GM10847 (cell line): ENCODE results near the gene ANKEF1.

Experiments used
- POLR2A ChIP-seq: IDR thresholded peaks from 2 replicates; pipeline ENCODE4 v1.6.1; 2011; ENCODE audit not compliant: insufficient read length; ENCODE audit errors: extremely low read depth

ANKEF1 gene

DNA sequence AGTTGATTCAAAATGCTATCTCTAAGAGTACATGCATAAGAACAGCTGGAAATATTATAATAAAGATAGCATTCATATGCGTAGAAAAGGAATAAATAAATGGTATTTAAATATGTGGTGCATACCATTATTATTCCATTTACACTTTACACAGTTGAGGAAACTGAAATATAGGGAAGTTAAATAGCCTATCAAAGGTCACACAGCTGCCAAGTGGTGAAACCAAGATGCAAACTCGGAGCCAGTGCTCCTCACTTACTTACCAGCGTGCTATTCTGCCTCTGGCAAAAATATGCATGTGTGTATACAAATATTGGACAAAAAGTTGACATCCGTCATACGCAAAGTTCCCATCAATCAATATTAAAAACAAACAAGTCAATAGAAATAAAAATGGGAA lies 22.3 kb upstream of the ANKEF1 start:
- no peak for TF ChIP-seq POLR2A

DNA sequence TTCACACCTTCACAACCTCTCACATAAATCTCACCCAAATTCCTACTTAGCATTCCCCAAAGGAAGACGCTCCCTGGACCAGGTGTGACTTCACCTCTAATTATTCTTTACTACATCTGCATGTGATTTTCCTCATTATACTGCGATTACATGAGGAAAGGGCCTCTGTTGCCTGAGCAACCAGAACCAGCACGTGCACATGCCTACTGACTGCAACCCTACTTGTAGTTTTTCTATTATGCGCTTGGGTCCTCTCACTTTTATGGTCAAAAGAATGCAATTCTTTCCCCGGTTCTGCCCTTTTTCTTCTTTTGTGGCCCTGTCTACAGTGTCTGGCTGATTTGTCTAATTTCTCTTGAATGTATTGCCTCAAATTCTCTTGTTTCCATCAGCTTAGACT lies 20.4 kb upstream of the ANKEF1 start:
- no peak for TF ChIP-seq POLR2A

DNA sequence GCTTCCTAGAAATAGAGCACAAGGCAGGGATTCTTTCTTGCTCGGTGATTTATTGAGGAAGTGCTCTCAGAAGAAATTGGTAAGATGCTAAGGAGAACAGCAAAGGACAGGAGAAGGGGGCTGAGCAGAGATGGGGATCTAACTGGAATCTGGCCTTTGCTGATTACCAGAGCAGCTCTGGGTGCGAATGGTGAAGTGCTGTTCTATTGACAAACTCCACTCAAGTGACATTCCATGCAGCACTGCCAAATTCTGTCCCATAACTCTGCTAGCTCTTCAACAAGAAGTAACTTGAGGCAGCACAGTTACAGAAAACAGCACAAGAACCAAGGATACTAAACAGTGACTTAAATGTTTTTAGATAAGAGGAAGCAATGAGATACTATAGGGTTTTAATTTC lies 13.8 kb upstream of the ANKEF1 start:
- no peak for TF ChIP-seq POLR2A

DNA sequence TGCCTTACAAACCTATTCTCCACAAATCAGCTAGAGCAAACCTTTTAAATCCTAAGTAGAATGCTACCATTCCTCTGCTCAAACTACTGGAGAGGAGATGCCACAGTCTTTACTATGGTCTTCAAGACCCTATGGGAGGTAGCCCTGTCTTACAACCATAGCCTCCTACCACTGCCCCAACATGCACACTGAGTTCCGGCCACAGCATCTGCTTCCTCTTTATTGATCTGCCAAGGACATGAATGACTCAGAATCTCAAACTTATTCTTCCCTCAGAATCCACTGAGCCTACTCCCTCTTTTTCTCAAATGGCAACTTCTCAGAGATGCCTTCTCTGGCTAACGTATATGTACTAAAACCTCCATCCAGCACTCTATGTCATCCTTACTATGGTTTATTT lies 12.2 kb upstream of the ANKEF1 start:
- TF ChIP-seq POLR2A: no peak

DNA sequence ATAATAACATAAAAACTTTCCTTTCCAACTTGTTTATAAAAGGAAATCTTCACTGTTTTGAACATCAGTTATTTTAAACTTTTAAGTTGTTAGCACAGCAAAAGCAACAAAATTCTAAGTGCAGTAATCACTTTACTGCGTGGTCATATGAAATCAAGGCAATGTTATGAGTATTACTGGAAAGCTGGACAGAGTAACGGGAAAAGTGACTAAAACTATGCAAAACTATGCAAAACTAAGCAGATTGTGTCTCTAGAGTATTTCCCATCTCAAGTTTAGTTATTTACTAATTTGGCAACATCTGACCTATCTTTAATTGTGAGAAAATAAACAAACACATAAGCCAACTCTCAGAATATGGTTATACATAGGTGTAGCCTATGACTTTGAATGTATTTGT lies 10.9 kb upstream of the ANKEF1 start:
- no peak for TF ChIP-seq POLR2A

DNA sequence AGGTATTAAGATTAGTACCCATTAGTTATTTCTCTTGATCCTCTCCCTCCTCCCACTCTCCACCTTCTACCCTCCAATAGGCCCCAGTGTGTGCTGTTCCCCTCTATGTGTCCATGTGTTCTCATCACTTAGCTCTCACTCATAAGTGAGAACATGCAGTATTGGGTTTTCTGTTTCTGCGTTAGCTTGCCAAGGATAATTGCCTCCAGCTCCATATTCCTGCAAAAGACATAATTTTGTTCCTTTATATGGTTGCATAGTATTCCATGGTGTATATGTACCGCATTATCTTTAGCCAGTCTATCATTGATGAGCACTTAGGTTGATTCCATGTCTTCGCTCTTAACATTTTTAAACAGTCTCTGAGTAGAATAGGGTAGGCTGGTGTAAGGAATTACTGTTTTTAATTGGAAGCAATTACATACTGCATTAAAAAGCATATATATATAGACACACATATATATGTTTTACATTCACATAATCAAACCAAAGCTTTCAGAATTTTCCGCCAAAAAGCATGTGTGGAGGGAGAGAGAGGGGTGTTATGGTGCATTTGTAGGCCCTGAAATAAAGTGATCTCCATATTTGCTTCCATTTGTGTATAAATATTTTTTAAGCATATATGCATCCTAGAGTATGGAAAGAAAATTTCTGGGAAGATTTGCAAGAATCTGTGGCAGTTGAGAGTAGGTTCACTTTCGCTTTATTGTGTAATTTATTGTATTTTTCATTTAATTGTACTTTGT lies 709 bp upstream of the ANKEF1 start:
- TF ChIP-seq POLR2A: no peak

DNA sequence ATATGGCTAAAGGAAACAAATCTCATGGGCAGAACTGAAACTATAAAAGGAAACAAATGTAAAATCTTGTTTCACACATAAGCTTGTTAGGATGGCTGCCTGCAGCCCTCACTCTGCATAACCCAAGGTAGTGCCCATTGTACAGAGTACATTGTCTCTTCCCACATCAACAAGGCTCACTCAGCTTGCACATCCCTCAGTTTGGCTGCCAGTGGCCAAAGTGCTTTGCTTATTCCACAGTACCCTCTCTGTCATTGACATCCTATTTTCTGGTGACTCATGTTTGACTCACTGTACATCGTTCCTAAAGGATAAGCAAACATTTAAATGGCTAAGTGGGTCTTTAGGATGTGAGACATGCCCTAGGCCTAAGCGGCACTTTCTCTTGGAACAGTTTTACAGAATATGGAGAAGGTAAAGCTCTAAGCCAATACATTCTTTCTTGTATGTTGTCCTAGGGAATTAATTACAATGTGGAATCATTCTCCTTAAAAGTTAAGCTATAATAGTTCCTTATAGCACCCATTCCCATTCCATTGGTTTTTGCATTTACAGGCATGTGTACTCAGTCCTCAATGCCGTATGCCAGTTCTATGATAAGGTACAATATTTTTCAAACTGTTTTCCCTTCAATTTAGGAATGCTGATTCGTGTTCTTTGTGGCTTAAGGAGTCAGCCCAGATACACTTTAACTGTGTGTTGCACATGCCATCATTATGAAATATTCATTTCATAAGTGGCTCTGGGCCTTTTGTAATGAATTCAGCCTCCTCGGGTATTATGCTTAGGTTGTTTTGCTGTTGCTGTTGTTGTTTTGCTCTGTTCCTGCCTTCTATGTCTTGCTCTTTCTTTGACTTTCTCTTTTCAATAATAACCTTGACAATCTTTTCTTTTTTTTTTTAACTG lies 5.5 kb downstream of the ANKEF1 start:
- TF ChIP-seq POLR2A: no peak

DNA sequence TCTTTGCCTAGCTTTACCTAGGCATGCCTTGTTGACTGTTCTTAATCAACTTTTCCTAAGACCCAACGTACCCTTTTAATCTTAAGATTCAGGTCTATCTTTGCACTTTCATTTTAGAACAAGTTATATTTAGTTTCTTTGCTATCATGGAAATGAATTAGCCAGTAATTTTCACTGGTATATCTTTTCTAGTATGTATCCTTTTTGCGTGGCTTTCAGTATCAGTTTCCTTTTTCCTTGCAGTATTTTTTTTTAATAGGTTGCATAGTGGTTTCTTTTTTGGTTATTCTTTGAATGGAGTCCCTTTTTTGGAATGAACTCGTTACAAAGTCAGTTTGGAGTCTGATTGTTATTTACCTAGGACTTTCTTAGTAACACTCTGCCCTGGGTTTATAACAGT lies 7.3 kb downstream of the ANKEF1 start:
- TF ChIP-seq POLR2A: no peak

DNA sequence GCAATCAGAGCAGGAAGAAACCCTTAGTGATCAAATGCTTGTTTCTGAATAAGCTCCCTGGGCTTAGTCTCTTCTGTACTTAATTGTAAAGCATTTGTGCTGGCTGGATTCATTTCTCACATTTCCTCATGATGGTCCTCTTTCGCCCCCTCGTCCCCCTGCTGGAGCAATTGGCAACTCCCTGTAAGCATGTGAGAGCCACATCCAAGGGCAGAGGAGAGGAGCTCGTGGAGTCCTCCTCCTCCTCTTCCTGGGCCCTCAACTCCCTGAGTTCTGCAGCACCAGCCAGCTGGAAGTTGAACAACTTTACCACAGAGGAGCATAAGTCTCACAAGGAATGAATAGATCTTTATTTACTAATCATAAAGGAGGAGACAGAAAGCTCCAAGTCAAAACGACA lies 12.6 kb downstream of the ANKEF1 start:
- TF ChIP-seq POLR2A: no peak

DNA sequence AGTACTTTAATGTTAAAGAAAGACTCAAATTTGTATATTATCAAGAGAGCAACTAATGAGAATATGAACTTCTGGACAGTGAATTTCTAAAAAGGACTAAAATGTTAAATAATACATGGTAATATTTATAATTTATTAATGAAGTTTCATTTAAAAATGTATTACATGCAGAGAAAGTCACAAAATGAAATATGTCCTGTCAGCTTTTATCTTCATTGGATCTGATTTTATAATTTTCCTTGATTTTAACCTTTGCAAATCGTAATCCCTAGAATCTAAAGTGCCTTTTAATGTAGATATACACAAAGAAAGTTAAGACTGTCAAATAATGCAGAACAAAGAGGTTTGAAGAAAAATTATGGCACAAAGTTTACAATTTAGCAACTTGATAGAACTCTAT lies 16.4 kb downstream of the ANKEF1 start:
- no peak for TF ChIP-seq POLR2A

DNA sequence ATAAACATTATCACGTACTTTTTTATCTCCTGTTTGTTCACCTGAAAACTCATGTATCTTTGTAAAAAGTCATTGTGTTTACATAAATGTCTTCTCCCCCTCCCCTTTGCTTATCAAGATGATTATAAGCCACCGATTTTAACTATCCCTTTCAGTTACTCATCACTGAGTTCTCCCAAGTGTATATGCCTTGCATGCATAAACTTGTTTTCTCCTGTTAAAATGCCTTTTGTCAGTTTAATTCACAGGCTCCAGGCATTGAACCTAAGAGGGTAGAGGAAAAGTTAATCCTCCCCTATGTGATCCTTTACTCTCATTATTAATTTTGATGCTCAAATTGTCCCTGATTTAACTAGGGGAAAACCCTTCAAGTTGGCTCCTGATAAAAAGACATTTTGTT lies 24.2 kb downstream of the ANKEF1 start:
- no peak for TF ChIP-seq POLR2A

DNA sequence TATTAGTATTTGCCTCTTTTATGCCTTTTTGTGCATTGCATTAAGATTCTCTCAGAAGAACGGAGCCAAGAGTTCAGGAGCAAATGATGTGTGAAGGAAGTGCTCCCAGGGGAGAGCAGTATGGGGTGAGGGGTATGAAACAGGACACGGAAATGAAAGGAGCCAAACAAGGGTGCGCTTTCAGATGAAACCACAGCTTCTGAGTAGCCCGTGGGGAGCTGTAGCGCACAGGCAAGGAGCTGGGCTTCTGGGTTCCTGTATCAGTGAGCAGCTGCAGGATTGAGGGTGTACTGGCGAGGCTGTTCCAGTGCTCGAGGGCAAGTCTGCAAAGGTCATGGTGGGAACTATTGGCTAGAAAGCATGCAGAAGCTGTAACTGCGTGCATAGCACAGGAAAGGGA lies 25.4 kb downstream of the ANKEF1 start:
- no peak for TF ChIP-seq POLR2A

DNA sequence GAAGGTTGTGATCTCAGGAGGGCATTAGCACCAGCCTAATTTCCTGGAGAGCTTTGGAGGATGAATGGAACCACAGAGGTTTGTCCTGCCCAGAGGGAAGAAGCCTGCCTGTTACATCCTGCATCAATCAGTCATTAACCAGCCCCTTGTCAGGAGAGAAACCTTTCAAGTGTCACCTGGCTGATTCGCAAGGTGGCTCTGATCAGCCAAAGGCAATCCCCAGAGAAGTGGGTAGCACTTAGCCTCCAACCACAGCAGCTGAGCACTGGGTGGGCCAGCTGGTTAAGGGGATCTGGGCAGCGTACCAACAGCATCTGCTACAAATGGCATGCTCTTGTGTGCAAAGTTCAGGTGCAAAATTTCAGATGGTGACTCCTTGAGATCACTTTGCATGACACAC lies 26.9 kb downstream of the ANKEF1 start:
- TF ChIP-seq POLR2A: no peak

DNA sequence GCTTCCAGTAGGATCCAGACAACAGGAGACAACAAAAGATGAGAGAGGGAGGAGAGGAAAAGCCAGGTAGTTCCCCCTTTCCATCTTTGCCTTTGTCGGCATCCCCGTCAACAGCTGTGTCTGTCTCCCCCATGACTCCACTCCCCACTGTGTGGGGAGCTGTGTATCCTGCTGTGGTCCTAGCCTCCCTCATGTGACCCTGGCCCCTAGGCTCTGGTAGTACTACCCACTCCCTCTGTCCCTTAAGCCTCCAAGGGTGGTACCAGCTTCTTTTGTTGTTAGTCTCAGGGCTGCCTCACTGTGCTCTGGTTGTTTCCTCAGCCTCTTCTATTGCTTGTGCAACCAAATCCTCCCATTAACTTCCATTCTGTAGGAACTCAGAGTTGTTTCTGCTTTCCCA lies 28.7 kb downstream of the ANKEF1 start:
- TF ChIP-seq POLR2A: no peak

DNA sequence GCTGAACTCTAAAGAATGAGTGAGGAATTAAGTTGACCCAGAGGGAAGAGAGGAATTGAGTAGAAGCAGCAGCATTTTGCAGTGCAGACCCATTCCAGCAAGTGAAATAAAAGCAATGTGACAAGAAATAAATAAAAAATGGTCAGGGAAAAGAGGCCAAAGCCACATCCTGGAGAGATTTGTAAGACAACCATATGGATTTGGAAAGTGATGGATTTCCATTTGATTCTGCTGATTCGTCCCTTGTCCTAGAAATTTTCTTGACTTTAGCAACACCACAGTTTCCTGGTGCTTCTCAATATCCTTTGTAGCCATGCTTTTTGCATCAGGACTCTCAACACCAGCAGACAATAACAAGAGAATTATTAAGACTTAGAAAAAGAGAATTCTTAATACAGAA lies 29.8 kb downstream of the ANKEF1 start:
- TF ChIP-seq POLR2A: no peak

DNA sequence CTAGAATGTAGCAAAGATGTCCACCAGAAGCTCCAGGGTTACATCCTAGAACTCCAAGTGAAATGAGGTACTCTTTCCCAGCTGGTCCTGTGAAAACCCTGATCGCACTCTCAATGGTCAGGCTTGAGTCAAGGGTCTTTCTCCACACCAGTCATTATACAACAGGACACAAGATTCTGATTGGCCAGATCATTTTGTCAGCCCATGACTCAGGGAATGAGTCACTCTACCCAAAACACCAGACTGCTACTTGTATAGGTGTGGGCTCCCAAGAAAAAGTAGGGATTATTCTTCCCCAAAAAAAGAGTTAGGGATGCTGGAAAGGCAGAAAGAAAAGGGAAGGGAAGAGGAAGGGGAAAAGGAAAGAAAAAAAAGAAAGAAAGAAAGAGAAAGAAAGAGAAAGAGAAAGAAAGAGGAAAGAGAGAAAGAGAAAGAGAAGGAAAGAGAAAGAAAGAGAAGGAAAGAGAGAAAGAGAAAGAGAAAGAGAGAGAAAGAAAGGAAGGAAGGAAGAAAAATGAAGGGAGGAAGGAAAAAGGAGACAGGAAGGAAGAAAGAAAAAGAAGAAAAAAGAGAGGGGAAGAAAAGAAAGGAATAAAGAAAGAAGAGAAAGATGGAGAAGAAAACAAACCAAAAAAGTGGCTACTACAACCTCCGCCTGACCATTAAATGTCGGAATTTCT lies 30.5 kb downstream of the ANKEF1 start:
- TF ChIP-seq POLR2A: no peak
